ENCODE data around the gene CTTNBP2NL.
"Not testable (repeated sequence)": the region's sequence is repeated elsewhere in the genome, so short reads cannot be mapped to it uniquely, and the experiment has no call there.

CTTNBP2NL gene

DNA sequence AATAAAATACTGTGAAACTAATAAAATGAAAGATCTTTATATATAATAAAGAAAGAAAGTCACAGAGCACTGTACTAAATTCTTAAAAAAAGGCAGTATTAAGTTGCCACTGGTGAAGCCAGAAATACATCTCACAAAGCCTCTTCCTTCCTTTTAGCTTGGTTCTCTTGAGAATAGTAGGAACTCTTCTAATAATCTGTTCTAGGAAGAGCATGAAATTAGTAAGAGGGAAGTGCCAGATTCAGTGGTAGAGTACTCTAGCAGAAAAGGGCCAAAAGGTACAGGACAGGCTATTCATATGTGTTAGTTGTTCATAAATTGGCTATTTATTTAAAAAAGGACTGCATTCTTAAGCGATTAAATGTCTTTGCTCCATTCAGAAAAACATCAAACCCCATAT is 33.7 kb downstream of the CTTNBP2NL start:
- no peak for DNase-seq

DNA sequence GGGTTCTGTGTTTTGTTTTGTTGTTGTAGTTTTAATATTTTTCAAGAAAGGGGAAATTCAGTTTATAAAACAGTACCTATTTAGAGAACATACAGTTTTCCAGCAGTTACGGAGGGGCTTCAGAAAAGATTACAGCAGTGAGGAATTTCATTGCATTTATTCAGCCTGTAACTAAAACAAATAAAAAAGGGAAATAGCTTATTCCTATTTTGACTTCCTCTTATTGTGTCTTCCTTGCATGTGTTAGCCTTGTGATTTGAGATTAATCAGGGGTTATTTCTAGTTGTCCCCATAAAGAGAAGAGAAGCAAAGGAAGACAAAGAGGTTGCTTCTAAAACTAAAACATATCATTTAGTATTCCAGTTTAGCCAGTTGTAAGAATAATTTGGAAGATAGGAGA is 35.0 kb downstream of the CTTNBP2NL start:
- DNase-seq: no peak

DNA sequence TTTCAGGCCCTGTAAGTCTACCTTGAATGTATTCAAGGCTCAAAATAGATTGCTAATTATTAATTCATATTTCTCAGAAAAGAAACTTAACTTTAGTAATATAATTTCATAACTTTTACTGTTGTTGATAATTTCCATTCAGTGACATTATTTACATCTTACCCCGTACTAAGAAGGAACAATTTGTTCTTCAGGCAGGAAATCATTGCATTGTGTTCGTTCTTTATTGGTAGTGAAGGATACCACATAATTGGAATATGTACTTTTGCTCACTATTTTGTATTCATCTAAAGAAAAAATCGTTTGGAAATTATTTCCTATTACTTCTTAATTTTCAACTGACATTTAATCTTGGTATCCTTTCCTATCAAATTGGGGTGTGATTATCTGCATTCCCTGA is 39.4 kb downstream of the CTTNBP2NL start:
- DNase-seq: no peak

DNA sequence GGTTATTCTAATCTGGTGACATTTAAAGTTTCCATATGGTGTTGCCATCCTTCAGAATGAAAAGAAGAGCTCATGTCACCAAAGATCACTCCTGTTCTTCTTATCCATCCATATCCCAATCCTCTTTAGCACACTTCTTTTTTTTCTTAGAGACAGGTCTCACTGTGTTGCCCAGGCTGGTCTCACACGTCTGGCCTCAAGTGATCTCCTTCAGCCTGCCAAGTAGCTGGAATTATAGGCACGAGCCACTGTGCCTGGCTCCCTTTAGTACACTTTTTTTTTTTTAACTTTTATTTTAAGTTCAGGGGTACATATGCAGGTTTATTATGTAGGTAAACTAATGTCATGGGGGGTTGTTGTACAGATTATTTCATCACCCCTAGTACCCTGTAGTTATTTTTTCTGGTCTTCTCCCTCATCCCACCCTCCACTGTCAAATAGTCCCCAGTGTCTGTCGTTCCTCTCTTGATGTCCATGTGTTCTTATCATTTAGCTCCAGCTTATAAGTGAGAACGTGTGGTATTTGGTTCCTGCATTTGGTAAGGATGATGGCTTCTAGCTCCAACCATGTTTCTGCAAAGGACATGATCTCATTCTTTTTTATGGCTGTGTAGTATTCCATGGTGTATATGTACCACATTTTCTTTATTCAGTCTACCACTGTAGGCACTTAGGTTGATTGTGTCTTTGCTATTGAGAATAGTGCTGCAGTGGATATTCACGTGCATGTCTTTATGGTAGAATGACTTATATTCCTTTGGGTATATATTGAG is 40.6 kb downstream of the CTTNBP2NL start:
- DNase-seq: no peak

GRCh38 chr1:112438156-112438555 is 42.1 kb downstream of the CTTNBP2NL start:
- DNase-seq: not testable (repeated sequence)

GRCh38 chr1:112439592-112439991 is 43.6 kb downstream of the CTTNBP2NL start:
- no peak for DNase-seq

DNA sequence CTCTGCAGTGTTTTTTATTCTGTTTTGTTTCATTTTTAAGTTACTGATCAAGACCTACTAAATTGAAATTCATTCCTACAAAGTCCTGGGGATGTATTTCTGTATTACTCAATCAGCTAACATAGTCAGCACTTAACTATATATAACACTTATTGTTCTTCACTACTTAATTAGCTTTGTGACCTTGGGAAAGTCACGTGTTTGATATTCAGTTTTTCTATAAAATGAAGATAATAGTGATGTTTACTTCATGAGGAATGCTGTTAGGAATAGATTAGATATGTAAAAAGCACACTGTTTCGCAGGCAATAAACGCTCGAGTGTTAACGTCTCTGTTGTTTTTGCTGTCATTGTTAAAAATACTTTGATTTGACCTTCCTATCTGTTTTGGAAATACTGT is 44.6 kb downstream of the CTTNBP2NL start:
- DNase-seq: no peak

DNA sequence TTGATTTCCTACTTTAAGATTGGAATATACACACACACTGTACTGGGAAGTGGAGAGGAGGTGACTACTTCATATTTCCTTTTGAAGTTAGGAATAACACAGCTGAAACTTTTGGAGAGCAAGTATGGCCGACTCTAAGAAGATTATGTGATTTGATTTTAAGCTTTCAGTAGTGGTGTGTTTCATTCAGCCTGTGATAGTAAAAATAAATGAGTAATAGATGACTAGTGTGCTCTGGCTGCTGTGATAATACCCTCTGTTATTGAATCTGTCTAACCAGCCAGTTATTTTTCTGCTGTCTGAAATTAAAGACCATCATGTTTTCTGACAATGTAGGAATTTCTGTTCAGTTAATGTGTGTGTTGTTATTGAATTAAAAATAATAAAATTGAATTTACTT is 48.3 kb downstream of the CTTNBP2NL start:
- DNase-seq: no peak

GRCh38 chr1:112445596-112445995 is 49.6 kb downstream of the CTTNBP2NL start:
- DNase-seq: no peak

GRCh38 chr1:112446411-112446810 is 50.4 kb downstream of the CTTNBP2NL start:
- DNase-seq: no peak

GRCh38 chr1:112448904-112449629 is 53.1 kb downstream of the CTTNBP2NL start:
- DNase-seq: no peak

DNA sequence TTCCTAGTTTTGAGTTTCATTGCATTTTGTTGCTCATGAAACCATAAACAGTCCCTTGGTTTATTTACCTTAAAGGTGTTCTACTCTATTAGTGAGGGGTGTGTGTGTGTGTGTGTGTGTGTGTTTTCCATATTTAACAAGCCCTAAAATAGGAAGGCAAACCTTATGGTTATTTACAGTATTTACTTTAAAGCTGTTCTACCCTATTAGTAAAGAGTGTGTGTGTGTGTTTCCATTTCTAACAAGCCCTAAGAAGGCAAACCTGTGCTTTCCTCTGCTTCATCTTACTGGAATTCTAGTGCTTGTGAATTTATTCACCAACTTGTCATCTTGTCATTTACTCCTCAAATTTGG is 53.6 kb downstream of the CTTNBP2NL start:
- no peak for DNase-seq

DNA sequence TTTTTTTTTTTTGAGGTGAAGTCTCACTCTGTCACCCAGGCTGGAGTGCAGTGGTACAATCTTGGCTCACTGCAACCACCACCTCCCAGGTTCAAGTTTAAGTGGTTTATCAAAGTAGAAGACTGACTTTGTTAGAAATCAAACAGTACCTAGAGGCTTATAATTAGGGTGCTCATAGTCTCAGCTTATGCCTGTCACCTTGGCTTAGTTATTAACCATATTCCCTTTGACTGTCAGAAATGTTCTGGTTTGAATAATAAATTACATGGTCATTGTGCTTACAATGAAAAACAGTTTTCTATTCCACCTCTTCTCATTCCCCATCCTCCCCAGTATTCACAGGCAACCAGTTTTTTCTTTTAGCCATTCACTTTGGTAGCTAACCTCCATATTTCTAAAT is 54.8 kb downstream of the CTTNBP2NL start:
- no peak for DNase-seq

GRCh38 chr1:112451301-112451700 is 55.3 kb downstream of the CTTNBP2NL start:
- not testable (repeated sequence) for DNase-seq

GRCh38 chr1:112453876-112454275 is 57.9 kb downstream of the CTTNBP2NL start:
- DNase-seq: no peak

GRCh38 chr1:112454316-112454715 is 58.3 kb downstream of the CTTNBP2NL start:
- no peak for DNase-seq

DNA sequence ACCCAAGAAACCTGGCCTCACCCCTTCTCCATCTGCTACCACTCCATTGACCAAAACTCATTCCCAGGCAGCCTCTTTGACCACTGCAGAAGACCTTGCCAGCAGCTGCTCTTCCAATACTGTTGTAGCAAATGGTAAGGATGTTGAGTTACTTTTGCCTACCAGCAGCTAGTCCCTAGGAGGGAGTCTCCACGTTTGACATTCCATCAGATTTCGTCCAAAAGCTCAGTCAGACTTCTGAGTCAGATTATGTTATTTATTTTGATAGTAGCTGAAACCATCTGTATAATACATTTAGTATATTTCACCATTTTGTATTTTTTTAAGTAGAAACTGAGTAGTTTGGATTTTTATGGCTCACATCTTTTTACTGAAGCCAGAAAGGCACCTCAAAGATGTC is 61.2 kb downstream of the CTTNBP2NL start:
- no peak for DNase-seq

- no peak for DNase-seq
These were observed 61.9 kb downstream of the CTTNBP2NL start for GRCh38 chr1:112457955-112458354.

DNA sequence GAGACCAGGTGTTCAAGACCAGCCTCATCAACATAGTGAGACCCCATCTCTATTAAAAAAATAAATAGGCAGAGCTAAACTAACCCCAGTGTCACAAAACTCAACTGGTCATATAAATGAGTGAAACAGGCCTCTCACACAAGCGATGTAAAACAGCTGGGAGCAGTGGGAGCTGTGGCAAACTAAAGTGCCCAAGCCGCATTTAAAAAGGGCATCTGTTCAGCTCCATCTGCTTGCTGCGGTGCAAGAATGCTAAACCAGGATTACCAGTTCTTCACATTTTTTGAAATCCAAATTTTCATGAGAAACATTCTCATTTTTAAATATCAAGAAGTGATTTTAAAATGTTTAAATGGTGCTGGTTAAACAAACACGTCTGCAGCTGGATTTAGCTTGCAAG is 62.7 kb downstream of the CTTNBP2NL start:
- no peak for DNase-seq

GRCh38 chr1:112460615-112461014 is 64.6 kb downstream of the CTTNBP2NL start:
- no peak for DNase-seq

GRCh38 chr1:112461200-112461871 is 65.3 kb downstream of the CTTNBP2NL start:
- DNase-seq: no peak

DNA sequence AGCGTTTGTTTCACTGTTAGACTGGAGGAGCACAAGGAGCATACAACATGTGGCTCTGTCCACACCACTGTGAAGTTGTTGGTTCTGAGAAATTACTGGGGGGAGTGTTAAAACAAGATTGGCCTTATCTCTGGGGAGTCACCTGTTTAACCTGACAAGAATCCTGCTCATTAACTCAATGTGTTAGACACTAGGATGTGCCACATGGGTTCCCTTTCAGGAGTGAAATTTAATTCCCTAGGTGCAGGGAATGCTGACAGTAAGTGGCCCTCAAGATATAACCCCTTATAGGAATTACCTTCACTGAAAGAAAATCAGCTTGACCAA is 66.9 kb downstream of the CTTNBP2NL start:
- no peak for DNase-seq

DNA sequence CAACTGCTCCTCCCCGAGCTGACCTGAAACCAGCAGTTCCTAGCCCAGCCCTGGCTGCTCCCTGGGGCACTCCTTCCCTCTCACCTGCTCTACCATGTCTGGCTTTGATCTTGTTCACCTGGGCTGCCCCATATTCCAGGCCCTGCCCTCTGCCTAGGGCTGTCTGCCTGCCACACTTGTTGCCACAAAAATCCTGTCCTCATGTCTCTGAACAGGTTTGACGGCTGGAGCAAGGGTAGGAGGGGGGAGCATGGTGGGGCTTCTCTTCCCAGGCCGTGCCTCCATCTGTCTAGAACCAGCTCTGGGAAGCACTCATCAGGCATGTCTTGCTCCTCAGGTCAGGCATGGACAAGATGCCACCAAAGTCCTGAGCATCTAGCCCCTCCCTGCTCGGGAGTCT is 68.5 kb downstream of the CTTNBP2NL start:
- no peak for DNase-seq

DNA sequence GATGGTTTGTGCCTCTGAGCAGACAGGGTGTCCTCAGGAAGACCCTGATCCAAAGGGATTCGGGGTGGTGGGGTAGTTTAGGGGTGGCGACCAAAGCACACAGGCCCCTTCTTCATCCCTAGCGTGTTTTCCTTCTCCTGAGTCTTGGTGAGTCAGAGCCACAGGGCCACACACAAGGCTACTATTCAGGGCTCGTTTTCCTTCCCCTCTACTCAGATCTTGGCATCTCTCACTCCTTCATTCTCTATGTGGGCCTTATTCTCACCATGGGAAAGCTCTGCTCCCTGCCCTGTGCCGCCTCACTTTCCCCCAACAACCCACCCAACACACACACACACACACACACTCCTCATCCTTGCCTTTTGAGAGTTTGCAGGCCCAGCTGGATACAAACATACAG is 69.1 kb downstream of the CTTNBP2NL start:
- no peak for DNase-seq

Measured in NCI-H1436 (cell line).